ENCODE results near the gene ATP9B. TPM values are rescaled to one million over a fixed set of nuclear protein-coding genes. Genes with fewer than 3 reads are reported as not detected.

The ATP9B gene
- polyA plus RNA-seq, 1 of the 3 experiments (the other 2 are of a cell fraction) = 11.2 TPM

DNA sequence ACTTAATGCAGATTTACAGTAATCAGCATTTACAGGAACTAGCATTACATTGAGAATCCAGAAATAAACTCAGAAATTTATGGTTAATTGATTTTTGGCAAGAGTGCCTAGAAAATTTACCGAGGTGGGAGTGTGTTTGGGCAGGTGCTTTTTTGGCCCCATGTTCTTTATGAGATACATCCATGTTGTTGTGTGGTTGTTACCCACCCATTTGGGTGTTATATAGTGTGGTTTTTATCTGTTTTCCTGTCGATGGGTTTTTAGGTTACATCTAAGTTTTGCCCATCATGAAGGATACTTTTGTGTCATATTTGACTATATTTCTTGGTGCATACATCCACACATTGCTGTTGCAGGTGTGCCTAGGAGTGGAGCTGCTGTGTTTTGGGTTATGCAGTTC lies 82.0 kb downstream of the ATP9B start:
- no peaks in the 10 kb centered on the region for H3K9me3 ChIP-seq
- no peaks in the 10 kb centered on the region for H3K27me3 ChIP-seq (ENCODE audit: insufficient read depth)
- H3K4me3 ChIP-seq (ENCODE audit: low read depth in 2 of 2, low read length in 1 of 2) = no peak overlapping the region
- CTCF ChIA-PET = no interaction called here
- no peak overlapping the region for H3K27ac ChIP-seq (ENCODE audit: low read depth in 2 of 2, low read length in 1 of 2)
- H3K9me2 ChIP-seq = no peaks in the 10 kb centered on the region
- WGBS (ENCODE audit: low lambda C conversion rate) = 81% methylated on average over 2 of the region's 2 CpGs
- peaks cover under 1% of the 10 kb centered on the region for H3F3A ChIP-seq (replicated peaks; ENCODE audit: insufficient read depth)
- H3K36me3 ChIP-seq (replicated peaks in 1 of 2; ENCODE audit: control insufficient read depth in 1 of 2, insufficient read depth in 2 of 2, low read length in 1 of 2) = peaks cover 3 to 5% of the 10 kb centered on the region in 2 experiments
- no peak for TF ChIP-seq FOSL2 (IDR thresholded peaks at IDR 0.05; ENCODE audit: borderline replicate concordance, low read depth)
- TF ChIP-seq IRF3 (IDR thresholded peaks at IDR 0.05; ENCODE audit: low read depth, low read length) = no peak
- TF ChIP-seq REST (IDR thresholded peaks at IDR 0.05; ENCODE audit: low read depth, low read length) = no peak
- TF ChIP-seq RXRA (IDR thresholded peaks at IDR 0.05; ENCODE audit: borderline replicate concordance, low read depth) = no peak
- no peak for TF ChIP-seq RFX5 (IDR thresholded peaks at IDR 0.05; ENCODE audit: low read length)
- no peak for TF ChIP-seq ELF1 (IDR thresholded peaks at IDR 0.05)
- no peak for TF ChIP-seq RAD21 (IDR thresholded peaks at IDR 0.05; ENCODE audit: low read length)
- TF ChIP-seq YY1 (IDR thresholded peaks at IDR 0.05; ENCODE audit: low read depth) = no peak
- TF ChIP-seq GABPA (IDR thresholded peaks at IDR 0.05; ENCODE audit: low read depth) = no peak
- TF ChIP-seq, protein P1, sequence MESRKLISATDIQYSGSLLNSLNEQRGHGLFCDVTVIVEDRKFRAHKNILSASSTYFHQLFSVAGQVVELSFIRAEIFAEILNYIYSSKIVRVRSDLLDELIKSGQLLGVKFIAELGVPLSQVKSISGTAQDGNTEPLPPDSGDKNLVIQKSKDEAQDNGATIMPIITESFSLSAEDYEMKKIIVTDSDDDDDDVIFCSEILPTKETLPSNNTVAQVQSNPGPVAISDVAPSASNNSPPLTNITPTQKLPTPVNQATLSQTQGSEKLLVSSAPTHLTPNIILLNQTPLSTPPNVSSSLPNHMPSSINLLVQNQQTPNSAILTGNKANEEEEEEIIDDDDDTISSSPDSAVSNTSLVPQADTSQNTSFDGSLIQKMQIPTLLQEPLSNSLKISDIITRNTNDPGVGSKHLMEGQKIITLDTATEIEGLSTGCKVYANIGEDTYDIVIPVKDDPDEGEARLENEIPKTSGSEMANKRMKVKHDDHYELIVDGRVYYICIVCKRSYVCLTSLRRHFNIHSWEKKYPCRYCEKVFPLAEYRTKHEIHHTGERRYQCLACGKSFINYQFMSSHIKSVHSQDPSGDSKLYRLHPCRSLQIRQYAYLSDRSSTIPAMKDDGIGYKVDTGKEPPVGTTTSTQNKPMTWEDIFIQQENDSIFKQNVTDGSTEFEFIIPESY (IDR thresholded peaks at IDR 0.05; ENCODE audit: borderline replicate concordance, low read depth) = no peak
- no peak for TF ChIP-seq RCOR1 (IDR thresholded peaks at IDR 0.05; ENCODE audit: low read length)
- H3K79me2 ChIP-seq (ENCODE audit: insufficient read depth) = no peaks in the 10 kb centered on the region
- H2AFZ ChIP-seq (ENCODE audit: low read depth) = no peak overlapping the region
- H3K4me1 ChIP-seq (ENCODE audit: control insufficient read depth in 1 of 2, insufficient read depth in 2 of 2, low read depth in 1 of 2, low read length in 1 of 2) = no peaks in the 10 kb centered on the region
- H3K4me2 ChIP-seq = no peak overlapping the region
- no peak overlapping the region for H3K9ac ChIP-seq
- POLR2A ChIA-PET = no interaction called here
- no peak for DNase-seq
- H4K20me1 ChIP-seq (ENCODE audit: insufficient read depth) = no peaks in the 10 kb centered on the region

DNA sequence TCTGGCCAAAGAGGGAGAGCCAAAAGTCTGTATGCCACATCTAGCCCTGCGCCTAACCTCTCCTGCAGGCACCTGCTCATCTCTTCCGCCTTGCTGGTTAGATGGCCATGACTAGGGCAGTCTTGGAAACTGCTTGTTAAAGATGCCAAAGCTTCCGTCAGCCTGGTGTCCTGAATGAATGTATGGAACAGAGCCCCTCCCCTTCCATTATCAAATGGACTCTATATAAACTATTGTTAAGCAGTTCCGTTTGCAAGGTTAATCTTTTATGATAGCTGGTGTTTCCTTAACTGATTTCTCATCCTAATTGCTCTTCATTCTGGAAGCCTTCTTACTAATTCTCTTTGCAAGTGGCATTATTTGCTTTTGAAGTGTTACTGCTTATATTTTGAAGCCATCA lies 87.1 kb downstream of the ATP9B start:
- H3F3A ChIP-seq (replicated peaks; ENCODE audit: insufficient read depth) = peaks cover 3% of the 10 kb centered on the region
- H3K27me3 ChIP-seq (ENCODE audit: insufficient read depth) = no peaks in the 10 kb centered on the region
- WGBS (ENCODE audit: low lambda C conversion rate) = 74% methylated on average over 4 of the region's 4 CpGs
- no peaks in the 10 kb centered on the region for H3K4me1 ChIP-seq (ENCODE audit: control insufficient read depth in 1 of 2, insufficient read depth in 2 of 2, low read depth in 1 of 2, low read length in 1 of 2)
- H3K4me3 ChIP-seq (ENCODE audit: low read depth in 2 of 2, low read length in 1 of 2) = no peak overlapping the region
- H3K79me2 ChIP-seq (ENCODE audit: insufficient read depth) = no peaks in the 10 kb centered on the region
- H3K9me3 ChIP-seq = no peaks in the 10 kb centered on the region
- no peaks in the 10 kb centered on the region for H3K9me2 ChIP-seq
- H3K9ac ChIP-seq = no peak overlapping the region
- POLR2A ChIA-PET = no interaction called here
- no peak overlapping the region for H3K27ac ChIP-seq (ENCODE audit: low read depth in 2 of 2, low read length in 1 of 2)
- CTCF ChIA-PET = no interaction called here
- no peak overlapping the region for H3K4me2 ChIP-seq
- no peak overlapping the region for H2AFZ ChIP-seq (ENCODE audit: low read depth)
- H4K20me1 ChIP-seq (ENCODE audit: insufficient read depth) = no peaks in the 10 kb centered on the region
- DNase-seq = no peak
- H3K36me3 ChIP-seq (replicated peaks in 1 of 2; ENCODE audit: control insufficient read depth in 1 of 2, insufficient read depth in 2 of 2, low read length in 1 of 2) = peaks cover 0 to 14% of the 10 kb centered on the region in 2 experiments
- TF ChIP-seq FOXJ3 (CRISPR knock-in tag; IDR thresholded peaks at IDR 0.05) (no peak), SIN3A (IDR thresholded peaks at IDR 0.05; ENCODE audit: borderline replicate concordance, low read depth, low read length) (no peak), CTCF (IDR thresholded peaks at IDR 0.05) (no peak), RCOR1 (IDR thresholded peaks at IDR 0.05; ENCODE audit: low read length) (no peak), RAD21 (IDR thresholded peaks at IDR 0.05; ENCODE audit: low read length) (no peak), MXI1 (IDR thresholded peaks at IDR 0.05; ENCODE audit: low read depth, low read length) (no peak), EP300 (IDR thresholded peaks at IDR 0.05; ENCODE audit: borderline replicate concordance in 1 of 2, low read depth in 1 of 2, low read length in 1 of 2) (no peak), YY1 (IDR thresholded peaks at IDR 0.05; ENCODE audit: low read depth) (no peak), GABPA (IDR thresholded peaks at IDR 0.05; ENCODE audit: low read depth) (no peak), PBX3 (IDR thresholded peaks at IDR 0.05) (no peak), RXRA (IDR thresholded peaks at IDR 0.05; ENCODE audit: borderline replicate concordance, low read depth) (no peak), FOXM1 (IDR thresholded peaks at IDR 0.05; ENCODE audit: low read depth) (no peak)
